Measurements from ENCODE around the gene CDK5RAP3.

CDK5RAP3 gene

DNA sequence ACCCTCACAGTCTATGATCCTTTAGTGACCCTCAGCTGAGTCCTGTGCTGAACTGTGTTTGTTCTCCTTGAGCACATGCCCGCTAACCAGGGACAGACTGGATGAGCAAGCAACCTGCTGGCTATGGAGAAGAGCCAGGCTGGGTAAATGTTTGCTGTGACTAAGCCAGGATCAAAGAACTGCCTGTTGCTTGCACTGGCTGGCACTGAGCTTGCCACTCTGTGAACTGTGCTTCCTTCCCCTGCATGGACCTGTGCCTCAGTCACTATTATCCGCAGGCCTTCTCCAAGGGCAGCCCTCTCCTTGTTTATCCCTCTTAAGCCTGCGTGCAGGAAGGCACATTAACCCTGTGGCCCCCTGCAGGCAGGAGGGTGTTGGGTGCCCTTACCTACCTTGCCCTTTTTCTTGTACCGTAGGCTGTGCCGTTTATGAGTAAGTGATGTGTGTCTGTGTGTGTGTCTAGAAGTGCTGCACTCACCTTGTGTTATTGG is 22.2 kb upstream of the CDK5RAP3 start:
- no peak for DNase-seq (ENCODE audit: low spot score)

DNA sequence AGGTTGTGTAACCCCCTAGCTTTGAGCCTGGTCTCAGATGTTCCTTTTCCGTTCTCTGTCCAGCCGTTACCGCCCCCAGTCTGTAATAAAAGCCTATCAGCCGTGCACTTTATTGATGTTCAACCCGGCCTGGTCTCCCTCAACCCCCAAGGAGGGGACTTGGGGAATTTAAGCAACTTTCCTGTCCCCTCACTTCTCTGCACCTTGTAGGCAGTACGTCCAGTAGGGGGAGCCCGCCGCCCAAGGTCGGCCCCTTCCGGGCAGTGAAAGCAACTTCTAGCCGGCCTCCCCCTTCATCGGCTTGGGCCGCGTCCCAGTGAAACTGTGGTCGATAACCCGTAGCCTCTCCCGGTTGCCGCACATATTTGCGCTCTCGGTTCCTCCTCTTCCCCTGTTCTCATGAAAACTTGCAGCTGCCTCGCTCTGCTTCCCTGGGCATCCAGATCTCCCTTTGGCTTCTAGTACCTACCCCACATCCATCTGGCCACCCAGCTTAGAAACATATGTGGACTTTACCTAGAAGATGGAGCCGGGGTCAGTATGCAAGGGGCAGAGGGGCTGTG is 21.6 kb upstream of the CDK5RAP3 start:
- peak; percentile 77 for DNase-seq (ENCODE audit: low spot score)

DNA sequence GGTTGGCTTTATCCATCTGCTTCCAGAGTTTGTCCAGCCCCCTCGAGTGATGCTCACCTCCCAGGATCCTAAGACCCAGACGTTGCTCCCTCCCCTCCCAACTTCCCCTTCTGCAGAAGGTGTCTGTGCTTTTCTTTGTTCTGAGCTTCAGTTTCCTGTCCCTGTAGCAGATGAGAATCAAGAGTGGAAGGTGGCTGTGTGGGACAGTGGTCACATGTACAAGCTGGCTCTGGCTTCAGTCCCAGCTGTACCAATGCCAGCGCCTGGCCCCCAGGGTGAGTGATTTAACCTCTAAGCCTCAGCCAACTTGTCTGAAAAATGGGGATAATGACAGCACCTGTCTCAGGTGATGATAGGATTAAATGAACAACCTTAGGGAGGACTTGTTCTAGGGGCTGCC is 21.0 kb upstream of the CDK5RAP3 start:
- peak; percentile 7 for DNase-seq (ENCODE audit: low spot score)

DNA sequence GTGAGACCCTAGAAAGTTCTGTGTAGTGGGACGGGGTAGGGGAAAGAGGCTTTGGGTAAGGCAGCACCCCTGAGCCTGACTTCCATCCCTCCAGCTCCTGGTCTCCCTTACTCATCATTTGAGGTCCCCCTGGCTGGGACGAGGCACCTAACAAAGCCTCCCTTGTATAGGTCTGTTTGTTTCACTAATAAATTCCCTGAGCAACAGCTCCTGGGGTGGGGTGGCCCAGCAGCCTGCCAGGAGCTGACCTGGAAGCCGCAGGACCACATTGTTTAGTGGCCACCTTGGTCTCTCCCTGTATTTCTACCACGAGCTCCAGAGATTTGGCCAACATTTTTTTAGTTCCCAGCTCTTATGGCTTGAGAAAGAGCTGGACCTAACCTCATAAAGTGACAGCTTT is 20.5 kb upstream of the CDK5RAP3 start:
- DNase-seq (ENCODE audit: low spot score): no peak

DNA sequence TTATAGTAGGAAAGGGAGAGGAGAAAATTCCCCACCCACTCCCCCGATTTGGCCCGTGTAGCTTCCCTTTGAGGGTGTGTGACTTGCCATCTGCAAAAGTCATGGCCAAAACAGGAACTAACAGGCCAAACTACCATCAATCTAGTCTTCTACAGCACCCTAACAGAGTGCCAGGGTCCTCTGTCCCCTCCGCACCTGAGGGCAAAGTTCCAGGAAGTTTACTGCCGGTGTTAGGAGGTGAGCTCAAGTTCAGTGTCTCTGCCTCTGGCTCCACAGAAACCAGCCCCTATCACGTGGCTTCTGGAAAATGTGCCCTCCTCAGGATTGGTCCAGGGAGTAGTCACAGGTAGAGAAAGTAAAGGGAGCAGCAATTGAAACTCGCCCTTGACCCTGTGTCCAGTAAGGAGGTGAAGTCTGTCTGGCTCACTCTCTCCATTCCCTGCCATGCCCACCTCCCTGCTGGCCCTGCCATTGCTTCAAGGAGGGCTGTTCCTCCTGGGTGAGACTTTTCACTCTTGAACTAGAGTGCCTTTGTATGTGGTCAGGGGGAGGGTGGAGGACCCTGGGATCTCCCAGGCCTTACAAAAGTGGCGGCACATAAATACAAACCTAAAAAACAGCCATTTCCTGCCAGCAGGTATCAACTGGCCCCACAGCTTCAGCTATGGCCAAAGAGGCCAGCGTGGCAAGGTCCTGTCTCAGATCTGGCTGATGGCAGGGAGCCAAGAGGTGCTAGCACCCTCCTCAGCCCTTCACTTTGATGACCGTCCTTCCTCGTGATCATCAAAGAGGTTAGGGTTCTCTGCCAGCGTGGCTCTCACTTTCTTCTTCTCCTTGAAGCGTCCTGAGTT is 18.5 kb upstream of the CDK5RAP3 start:
- no peak for DNase-seq (ENCODE audit: low spot score)

DNA sequence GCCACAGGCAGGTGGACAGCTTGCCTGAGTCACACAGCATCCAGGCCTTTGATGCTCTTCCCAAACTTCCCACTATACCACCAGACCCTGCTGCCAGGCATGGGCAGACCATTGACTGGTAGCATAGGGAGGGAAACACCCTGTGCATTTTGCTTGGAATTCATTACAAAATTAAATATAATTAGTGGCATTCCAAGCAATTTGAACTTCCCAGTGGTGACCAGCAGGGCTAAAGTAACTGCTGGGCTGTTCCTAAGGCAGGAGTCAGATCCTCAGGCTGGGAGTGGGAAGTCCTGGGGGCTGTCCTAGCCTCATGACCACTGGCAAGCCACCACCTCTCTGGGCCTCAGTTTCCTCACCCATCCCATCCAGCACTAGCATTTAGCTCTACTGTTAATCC is 17.0 kb upstream of the CDK5RAP3 start:
- DNase-seq (ENCODE audit: low spot score): no peak

DNA sequence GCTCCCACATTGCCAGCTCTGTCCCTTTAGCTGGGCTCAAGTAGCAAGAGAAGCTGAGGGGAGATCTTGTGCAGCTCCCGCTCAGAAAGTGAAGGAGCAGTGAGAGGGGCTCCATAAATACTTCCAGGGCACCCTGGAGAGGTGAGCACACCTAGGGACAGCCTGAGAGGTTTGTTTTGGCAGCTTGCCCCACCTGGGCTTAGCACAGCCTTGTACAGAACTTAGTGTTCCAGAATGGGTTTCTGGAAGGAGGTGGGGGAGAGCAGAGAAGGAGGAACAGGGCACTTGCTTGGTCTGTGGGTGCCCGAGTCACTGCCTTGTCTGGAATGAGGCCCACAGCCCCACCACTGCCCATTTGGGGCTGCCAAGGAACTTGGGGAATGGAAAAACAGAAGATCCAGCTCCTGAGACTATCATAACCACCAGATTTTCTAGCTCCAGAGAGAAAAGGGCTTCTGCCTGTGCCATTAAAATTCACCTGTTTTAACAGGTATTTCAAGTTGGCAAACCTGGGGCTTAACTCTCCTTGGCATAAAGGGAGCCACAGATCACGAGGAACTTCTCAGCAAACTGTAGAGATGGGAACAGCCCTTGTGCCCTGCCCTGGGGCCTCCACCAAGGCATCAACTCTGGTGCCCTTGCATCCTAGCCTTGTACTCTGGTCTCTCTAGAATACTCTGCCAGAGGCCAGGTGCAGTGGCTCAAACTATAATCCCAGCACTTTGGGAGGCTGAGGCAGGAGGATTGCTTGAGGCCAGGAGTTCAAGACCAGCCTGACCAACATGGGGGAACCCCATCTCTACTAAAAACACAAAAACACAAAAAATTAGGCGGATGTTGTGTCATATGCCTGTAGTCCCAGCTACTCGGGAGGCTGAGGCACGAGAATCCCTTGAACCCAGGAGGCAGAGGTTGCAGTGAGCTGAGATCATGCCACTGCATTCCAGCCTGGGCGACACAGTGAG is 15.1 kb upstream of the CDK5RAP3 start:
- no peak for DNase-seq (ENCODE audit: low spot score)

DNA sequence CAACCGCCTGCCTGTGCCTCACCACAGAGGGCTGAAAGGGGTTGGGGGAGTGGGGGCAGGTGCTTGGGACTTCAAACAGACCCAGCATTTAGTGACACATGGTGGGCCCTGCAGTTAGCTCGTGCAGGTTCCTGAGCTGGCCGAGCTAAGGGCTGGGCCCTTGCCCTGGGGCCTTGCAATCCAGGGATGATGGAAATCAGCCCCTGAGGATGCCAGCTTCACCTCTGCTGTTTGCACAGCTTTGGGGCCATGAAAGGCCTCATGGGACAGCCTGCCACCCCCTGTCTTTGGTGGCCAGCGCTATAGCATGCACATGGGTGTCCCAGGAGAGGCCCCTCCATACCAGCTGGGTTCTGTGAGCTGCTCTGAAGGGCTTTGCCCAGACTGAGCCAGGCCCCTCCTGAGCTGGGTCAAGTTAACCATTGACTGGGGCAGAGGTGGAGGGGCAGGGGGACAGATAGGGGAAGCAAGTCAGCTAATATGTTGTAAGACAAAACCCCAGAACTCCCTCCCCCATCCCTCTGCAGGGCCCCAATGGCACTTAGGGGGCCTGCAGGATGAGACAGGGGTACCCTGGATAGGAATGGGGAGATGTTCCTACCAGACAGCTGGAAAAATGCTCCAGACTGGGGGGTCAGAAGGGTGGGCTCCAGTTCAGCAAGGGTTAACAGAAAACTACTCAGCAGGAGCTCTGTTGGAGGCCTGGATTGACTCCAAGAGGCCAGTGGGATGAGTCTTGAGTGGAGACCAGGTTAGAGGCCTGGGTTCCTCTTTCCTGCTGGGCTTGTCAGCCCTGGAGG is 13.9 kb upstream of the CDK5RAP3 start:
- DNase-seq (ENCODE audit: low spot score): no peak

DNA sequence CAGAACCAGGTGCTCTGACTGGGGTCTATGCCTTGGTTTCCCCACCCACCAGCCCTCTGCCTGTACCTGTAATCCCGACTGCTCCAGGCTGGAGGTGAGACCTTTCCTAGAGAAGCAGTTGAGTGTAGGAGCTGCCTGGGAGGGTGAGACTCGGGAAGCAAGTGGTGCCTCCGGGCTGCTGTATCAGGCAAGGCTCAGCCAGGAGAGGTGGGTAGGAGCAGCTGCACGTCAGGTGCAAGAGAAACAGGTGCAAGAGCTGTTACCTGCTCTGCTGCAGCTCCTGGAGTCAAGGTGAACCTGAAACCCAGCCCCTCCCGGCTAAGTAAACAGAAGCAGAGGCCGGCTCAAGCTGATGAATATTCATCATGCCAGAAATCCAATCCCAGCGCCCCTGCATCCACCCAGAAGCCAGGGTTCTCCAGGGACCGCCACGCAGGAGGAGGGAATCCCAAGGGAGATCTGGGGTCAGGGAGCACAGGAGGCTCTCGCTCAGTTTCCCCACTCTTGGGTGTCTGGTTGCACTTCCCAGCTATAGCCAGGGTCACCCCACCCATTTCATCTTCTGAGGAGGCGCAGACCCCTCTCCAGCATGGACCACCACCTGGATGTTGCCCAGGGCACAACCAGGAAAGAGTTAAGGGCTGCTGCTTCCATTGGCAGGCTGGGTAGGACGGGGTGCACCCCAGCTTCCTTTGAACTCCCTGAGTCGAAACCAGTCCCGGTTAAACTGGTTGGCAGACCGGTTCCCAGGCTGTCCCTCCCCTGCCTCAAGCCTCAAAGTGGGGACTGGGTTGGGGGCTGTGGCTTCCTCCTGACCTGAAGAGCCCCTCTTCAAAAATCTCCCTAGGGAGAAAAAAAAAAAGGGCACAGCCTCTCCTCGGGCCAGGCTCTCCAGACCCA is 13.1 kb upstream of the CDK5RAP3 start, which contains the start of gene PRR15L:
PRR15L (minus strand) TSS at position 293 of the 900 bp plus-strand sequence. CDS start 4,649 bp downstream, outside the sequence.
- DNase-seq (ENCODE audit: low spot score): no peak

DNA sequence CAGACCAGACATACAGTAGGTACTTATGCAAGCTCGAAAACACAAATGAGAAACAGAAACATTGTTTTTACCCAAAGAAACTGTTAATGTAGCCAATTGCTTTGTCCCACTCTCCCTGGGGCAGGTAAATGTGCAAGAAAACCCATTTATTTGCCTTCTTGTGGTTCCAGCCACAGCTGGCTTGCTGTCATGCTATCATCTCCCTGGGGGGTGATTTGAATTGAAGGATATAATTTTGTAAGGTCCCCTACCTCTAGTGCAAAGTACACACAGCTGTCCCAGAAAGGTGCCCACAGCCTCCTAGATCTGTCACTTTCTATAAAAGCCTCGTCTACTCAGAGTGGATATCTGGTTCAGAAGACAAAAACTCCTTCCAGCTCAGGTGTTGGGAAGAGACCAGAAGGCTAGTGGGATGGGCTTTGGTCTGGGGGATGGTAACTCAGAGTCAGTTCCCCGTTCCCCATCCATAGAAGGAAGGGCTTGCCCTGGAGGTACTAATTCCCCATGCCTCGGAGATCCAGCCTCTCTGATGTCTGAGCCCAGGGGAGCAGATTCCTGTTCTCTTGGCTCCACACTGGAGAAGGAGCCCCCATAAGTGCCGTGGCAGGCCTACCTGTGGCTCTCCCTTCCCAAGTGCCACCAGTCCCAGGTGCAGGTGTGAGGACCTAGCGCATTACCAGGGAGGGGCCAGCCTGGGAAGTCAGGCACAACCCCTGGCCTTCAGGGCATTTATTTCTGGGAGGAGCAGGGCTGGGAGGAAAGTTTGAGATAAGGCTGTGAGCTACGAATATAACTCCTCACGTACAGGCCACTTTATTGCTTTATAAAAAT is 10.9 kb upstream of the CDK5RAP3 start:
- DNase-seq (ENCODE audit: low spot score): no peak

DNA sequence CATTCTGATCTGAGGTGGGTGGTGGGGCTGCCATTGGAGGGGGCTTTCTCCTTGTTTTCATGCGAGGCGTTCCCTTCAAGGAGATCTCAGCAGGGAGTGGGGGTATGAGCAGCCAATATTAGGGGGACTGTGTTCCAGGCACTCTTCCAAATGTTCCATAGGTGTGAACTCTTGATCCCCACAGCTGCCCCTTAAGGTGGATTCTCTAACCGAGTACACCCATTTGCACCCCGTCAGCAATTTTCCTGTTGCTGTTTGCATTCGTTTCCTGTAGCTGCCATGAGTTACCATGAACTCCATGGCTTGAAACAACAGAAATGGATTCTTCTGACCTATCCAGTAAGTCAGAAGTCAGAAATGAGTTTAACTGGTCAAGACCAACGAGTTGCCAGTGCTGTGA is 9.5 kb upstream of the CDK5RAP3 start:
- no peak for DNase-seq (ENCODE audit: low spot score)

DNA sequence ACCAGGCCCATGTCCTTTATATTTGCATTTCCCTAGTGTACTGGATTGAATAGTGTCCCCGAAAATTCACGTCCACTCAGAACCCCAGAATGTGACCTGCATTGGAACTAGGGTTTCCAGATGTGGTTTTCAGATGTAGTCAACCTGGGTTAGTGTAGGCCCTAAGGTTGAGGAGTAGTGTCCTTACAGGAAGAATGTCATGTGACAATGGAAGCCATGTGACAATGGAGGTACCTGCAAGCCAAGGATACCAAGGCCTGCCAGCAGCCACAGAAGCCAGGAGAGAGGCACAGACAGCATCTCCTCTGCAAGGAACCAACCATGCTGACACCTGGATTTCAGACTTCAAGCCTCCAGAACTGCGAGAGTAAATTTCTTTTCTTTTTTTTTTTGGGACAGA is 8.0 kb upstream of the CDK5RAP3 start:
- no peak for DNase-seq (ENCODE audit: low spot score)

DNA sequence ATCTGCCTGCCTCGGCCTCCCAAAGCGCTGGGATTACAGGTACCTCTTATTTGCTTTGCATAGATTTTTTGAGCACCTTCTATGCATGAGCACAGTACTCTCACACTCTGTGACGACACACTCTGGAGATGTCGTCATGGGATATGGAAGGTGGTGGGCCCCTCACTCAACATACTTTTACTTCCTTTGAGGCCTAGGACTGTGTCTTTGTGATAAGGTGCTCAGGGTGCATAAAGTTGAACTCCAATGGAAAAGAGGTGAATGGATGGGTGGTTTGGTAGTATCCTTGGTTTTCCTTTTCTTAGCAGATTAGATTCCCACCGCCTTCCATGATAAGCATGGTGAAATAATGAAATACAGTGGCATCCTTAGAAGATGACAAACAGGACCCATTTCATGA is 6.1 kb upstream of the CDK5RAP3 start:
- DNase-seq (ENCODE audit: low spot score): no peak

DNA sequence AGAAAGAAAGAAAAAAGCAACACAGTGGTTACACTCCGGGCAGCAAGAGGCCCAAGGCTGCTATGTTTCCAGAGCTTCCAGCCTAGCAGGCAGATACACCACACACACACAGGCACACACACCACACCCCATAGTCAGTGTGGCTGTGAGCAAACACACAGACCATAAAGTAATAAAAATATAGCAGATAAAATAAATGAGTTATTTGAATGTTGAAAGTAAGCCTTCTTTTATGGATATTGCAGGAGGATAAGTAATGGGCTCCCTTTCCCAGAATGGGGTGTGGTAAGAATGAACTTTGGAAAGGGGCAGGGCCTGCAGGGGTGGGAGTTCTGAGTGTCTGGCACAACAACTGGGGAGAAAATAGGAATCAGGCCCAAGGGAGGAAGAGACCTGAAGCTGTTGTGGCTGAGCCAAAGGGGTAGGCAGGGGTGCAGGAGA is 4.8 kb upstream of the CDK5RAP3 start:
- no peak for DNase-seq (ENCODE audit: low spot score)

DNA sequence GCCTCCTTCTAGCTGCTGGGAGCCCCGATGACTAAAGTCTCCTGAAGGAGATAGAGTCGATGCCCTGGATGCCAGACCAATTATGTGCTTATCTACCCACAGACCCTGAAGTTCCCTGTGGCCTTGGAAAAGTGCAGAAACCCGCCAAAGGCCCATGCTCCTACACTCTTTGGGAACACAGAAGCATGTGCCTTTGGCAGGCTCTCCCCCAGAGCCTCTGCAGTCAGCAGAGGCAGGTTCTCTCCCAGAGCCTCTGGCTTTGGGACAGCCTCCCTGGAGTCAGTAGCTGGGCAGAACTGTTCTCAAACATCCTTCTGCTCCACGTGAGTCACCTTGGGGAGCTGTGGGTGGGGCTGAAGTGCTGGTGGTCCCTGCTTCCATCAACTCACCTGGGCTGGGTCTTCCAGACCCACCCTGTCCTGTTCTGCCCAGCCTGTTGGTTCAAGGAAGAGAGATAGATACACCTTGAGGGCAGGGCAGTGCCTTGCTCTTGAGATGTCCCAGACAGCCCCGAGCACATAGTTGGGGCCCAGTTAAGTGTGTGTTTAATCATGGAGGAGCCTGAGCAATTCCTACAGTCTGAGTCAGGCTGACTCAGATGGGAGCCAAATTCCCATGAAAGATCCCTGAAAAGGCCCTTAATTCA is 3.2 kb upstream of the CDK5RAP3 start:
- DNase-seq (ENCODE audit: low spot score): no peak

DNA sequence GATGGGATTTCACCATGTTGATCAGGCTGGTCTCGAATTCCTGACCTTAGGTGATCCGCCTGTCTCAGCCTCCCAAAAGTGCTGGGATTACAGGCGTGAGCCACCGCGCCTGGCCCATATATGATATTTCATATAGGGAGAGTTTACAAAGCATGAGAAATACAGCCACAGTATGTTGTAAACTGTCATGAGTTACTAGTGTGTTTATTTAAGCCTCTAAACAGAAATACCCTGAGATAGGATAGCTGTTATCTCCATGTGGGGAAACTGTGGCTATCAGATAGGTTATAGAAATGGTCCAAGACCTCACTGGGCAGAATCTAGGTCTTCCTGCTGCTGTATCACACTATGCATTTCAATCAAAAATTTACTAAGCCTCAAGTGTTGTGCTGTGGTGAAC is 2.1 kb upstream of the CDK5RAP3 start:
- no peak for DNase-seq (ENCODE audit: low spot score)

DNA sequence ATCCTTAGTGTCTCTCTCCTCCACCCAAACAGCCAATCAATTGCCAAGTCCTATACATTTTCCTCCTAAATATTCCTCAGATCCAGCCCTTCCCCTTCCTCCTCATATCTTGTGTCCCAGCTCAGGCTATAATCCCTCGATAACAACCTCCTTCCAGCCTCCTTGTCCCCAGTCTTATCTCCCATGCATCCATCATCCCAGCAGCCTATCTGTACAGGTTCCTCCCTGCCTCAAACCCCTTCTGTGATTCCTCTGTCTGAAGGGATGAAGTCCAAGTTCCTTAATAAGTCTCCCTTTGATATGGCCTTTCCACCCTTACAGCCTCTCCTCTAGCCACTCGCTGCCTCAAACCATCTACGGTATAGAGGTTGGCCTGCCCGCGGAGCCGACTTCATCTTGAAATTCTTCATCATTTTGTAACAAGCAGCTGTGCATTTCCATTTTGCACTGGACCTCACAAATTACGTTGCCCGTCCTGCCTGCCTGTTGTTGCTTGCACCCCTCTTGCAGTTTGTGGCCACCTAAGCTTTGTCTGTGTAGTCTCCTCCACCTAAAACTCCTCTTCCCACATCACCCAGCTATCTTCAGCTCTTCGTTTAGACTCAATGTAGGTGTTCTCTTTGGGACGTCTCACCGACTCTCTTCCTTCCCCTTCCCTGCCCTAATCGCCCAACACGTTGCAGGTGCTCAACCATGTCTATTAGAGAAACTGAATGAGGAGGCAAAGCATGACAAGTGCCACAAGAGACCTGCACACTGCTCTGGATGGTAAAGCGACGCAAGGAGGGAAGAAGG is 786 bp upstream of the CDK5RAP3 start:
- DNase-seq (ENCODE audit: low spot score): no peak

DNA sequence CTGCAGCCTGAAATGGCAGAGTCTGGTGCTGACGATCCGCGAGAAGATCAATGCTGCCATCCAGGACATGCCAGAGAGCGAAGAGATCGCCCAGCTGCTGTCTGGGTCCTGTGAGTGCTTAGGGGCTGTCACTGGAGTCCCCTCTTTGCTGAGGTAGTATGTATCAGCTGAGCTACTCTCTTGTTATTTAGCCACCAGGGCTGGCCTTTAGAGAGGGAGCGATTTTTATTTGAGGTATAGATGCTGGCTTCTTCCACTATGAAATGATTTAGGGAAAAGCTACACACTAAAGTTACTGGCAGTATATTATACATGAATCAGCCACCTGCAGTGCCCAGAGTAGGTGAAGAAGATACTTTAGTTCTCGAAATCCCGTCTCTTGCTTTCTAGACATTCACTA is 2.6 kb downstream of the CDK5RAP3 start:
- no peak for DNase-seq (ENCODE audit: low spot score)
